Mucosa of stomach (tissue), 1 donor: ENCODE data around the gene SRPK1.

Source experiments
- H3K27me3 ChIP-seq: one replicate; pipeline ENCODE4 v1.7.0; 2013; ENCODE audit warnings: mild to moderate bottlenecking, low read length; ENCODE audit not compliant: control insufficient read depth, insufficient read depth
- H3K36me3 ChIP-seq: one replicate; pipeline ENCODE4 v1.7.0; 2013; ENCODE audit warnings: low read length; ENCODE audit not compliant: control insufficient read depth, insufficient read depth
- H3K4me1 ChIP-seq: one replicate; pipeline ENCODE4 v1.7.0; 2013; ENCODE audit warnings: mild to moderate bottlenecking, low read length; ENCODE audit not compliant: control insufficient read depth, insufficient read depth
- H3K4me3 ChIP-seq: one replicate; pipeline ENCODE4 v1.7.0; 2013; ENCODE audit warnings: low read length
- H3K9ac ChIP-seq: one replicate; pipeline ENCODE4 v1.7.0; 2013; ENCODE audit warnings: mild to moderate bottlenecking, low read length, moderate library complexity
- H3K9me3 ChIP-seq: one replicate; pipeline ENCODE4 v1.7.0; 2013; ENCODE audit warnings: mild to moderate bottlenecking, low read length, moderate library complexity; ENCODE audit not compliant: control insufficient read depth
- donor health status: Pancreatic carcinoma.

SRPK1 gene

DNA sequence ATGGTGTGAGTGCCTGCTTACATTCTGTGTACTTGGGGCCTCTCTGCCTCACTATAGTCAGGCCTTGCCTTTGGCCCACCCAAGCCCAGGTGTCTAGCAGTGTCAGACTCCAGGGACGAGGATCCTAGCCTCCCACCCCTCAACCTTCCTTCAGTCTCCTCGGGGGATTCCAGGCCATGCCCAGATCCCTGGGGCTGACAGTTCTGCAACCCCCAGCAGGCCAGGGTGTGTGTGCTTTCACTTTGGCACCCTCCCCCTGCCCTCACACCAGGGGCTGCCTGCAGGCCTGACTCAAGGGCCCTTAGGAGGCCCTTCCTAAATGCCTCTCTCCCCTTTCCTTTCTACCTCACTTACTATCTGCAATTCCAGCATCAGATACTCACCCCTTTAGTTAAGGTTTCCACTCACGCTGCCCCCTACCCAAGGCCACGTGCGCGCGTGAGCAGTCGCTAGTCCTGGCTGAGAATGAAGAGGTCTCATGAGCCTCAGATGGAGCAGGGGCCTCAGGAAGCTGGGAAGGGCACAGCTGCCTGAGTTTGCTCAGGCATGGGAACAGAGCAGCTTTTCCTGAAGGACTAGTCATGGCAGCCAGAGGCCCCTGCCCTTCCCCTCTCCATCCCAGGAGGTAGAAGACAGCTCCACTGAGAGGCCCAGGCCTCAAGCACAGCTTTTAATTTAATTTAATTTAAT, 122.9 kb downstream of the SRPK1 start:
- H3K9me3 ChIP-seq, result no peaks in the 10 kb centered on the region
- H3K9ac ChIP-seq, result no peak overlapping the region
- no peaks in the 10 kb centered on the region for H3K4me1 ChIP-seq
- no peaks in the 10 kb centered on the region for H3K27me3 ChIP-seq
- no peaks in the 10 kb centered on the region for H3K36me3 ChIP-seq
- H3K4me3 ChIP-seq, result no peak overlapping the region

DNA sequence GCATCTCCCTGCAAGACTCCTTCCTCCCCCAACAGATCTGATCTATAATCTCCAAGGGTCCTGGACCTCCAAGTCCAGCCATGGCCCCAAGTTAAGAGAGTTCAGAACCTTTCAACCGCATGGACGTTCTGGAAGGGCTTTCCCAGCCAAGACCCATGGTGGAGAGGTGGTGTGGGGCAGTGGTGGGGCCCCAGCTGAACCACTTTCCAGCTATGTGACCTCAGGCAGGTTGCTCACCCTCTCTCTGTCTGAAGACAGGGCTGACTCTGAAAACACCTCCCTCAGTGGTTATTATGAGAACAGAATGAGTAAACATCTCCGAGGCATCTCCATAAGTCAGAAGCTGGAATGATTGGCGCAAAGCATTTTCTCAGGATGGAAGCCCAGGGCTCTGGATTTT, 124.7 kb downstream of the SRPK1 start:
- no peaks in the 10 kb centered on the region for H3K4me1 ChIP-seq
- no peak overlapping the region for H3K4me3 ChIP-seq
- no peaks in the 10 kb centered on the region for H3K36me3 ChIP-seq
- no peak overlapping the region for H3K9ac ChIP-seq
- no peaks in the 10 kb centered on the region for H3K9me3 ChIP-seq
- H3K27me3 ChIP-seq, result no peaks in the 10 kb centered on the region

DNA sequence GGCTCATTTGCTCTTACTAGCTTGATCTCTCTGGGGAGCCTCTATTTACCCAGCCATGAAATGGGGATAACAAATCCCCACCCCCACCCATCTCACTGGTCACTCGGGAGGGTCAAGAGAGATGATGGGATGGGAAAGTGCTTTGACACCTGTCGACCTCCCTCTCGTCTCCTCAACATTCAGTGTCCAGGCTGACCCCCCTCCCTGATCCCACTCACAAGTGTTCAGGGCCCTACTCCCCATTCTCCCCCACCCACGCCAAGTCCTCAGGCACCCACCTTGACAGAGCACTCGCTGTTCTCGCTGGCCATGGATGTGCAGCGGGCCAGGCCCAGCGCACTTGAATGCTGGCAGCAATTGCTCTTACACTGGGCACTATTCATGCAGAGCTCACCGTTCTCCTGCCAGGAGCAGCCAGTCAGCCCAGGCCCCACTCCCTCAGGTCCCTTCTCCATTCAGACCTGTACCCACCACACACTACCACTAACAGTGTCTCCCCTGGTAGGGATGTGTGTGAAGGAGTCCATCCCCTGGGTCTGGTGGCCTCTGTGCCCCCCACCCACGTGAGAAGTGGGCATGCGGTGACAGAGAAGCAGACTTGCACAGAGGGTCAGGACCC, 125.3 kb downstream of the SRPK1 start:
- H3K36me3 ChIP-seq, result no peaks in the 10 kb centered on the region
- no peaks in the 10 kb centered on the region for H3K9me3 ChIP-seq
- no peak overlapping the region for H3K9ac ChIP-seq
- no peak overlapping the region for H3K4me3 ChIP-seq
- no peaks in the 10 kb centered on the region for H3K27me3 ChIP-seq
- H3K4me1 ChIP-seq, result no peaks in the 10 kb centered on the region

DNA sequence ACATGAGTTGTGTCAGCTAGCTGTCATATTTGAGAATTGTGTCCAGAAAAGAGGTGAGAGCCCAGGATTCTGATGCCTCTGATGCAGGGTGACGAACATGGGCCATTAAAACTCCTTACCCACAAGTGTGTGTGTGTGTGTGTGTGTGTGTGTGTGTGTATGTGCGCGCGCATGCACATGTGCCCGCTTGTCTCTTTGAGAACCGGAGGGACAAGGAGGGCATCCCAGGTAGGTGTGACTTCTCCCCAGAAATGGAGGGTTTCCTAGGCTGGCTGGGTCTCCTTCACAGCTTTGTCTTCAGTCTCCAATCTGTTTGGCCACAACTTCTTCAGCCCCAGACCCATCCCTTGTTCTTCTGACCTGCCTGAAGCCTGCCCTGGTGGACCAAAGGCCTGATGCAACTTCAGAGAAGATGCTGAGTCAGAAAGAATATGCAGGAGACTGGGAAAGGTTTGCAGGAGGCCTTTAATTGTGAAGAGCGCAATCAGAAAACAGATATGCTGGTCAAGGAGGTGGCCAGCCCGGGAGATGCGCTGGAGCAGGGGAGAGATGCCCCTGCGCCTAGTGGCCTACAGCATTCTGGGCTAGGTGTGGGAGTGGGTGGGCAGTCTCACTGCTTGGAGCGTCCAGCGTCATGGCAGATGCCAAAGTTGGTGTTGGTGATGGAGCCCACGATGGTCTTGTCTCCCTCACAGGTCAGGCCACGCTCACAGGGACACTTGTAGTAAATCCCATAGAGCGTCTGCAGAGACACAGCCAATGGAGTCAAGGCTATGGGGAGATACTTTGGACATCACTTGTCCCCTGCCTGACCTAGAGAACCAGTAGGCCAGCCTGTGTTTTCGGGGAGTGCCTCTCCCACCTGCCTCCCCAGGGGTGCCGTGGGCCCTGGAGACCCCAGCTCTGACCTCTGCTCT, 126.1 kb downstream of the SRPK1 start:
- H3K9ac ChIP-seq, result no peak overlapping the region
- H3K9me3 ChIP-seq, result no peaks in the 10 kb centered on the region
- no peaks in the 10 kb centered on the region for H3K36me3 ChIP-seq
- H3K27me3 ChIP-seq, result no peaks in the 10 kb centered on the region
- no peaks in the 10 kb centered on the region for H3K4me1 ChIP-seq
- no peak overlapping the region for H3K4me3 ChIP-seq

DNA sequence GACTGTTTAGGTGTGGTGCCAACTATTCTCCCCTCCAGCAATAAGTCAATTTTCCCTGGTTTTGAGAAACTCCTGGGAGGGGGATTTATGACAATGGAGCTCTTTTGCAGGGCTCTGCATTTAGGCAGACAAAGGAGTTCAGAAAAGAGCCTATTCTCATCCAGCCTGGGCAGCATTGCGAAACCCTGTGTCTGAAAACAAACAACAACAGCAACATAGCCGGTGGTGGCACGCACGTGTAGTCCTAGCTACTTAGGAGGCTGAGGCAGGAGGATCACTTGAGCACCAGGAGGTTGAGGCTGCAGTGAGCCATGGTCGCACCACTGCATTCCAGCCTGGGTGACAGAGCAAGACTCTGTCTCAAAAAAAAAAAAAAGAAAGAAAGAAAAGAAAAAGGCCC, 130.2 kb downstream of the SRPK1 start:
- Histone ChIP-seq H3K4me1 (no peaks in the 10 kb centered on the region), H3K27me3 (peaks cover 33% of the 10 kb centered on the region), H3K9me3 (no peaks in the 10 kb centered on the region), H3K4me3 (no peak overlapping the region), H3K36me3 (no peaks in the 10 kb centered on the region), H3K9ac (no peak overlapping the region)

DNA sequence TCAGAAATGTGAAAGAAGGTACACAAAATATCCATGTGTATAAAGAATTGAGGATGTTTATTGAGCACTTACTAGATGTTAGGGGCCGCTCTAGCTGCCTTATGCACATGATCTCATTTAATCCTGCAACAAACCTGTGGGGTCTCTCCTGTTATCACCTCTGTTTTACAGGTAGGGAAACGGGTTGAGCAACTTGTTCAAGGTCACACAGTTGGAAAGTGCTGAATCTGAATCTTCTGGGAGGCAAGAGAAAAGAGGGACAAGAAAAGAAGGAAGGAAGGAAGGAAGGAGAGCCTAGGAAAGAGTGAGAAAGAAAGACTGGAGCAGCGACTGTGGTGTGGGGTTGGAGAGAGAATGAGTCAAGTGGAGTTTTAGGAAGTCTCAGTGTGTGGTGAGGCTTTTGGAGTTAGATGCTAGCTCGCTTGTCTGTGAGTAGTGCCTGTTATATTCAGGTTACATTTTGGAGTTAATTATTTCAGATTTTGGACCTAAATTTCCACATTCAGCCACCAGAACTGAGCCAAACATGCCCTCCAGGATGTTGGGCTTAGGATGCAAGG, 132.4 kb downstream of the SRPK1 start:
- Histone ChIP-seq H3K9ac (no peak overlapping the region), H3K27me3 (peaks cover 33% of the 10 kb centered on the region)

DNA sequence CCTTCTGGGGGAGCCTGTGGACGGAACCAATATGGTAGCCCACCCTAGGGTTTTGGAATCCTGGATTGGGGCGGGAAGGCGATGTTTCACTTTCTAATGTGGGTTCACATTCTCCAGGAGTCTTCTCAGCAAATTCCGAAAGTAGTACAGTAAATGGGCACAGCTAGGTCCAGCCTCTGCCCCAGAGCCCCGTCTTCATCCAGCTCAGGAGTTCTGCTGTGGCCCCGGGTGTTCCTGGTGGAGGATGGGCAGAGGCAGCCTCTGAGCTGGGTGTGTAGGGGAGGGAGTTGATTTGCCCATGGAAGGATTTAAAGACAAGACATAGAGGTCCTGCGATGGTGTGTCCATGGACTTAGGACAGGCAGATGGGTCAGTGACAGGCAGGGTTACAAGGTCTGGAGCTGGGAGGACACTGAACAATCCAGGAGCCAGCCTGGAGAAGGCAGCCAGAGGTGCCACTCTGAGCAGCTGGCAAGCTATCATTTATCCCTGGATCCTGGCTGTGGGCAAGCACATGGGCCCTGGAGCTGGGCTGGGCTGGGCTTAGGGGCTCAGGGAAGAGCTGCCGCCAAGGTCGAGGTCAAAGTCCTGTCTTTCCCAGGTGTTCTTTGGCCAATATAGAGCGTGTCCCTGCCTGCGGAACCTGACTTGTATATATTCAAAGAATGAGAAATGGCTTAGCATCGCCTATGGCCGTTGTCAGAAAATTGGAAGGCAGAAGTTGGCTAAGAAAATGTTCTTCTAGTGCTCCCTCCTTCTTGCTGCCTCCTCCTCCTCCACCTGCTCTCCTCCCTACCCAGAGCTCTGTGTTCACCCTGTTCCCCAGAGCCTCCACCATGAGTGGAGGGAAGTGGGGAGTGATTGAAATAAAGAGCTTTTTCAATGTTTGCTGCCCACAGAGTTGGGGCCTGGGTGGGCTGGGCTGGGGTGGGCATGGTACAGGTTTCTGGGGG, 133.4 kb downstream of the SRPK1 start:
- Histone ChIP-seq H3K4me3 (no peak overlapping the region), H3K9ac (no peak overlapping the region), H3K27me3 (peaks cover 33% of the 10 kb centered on the region), H3K4me1 (no peaks in the 10 kb centered on the region), H3K9me3 (no peaks in the 10 kb centered on the region), H3K36me3 (no peaks in the 10 kb centered on the region)

More for the DNA sequence above, 132.4 kb downstream of the SRPK1 start:
- H3K4me1 ChIP-seq, result no peaks in the 10 kb centered on the region
- no peak overlapping the region for H3K4me3 ChIP-seq
- no peaks in the 10 kb centered on the region for H3K36me3 ChIP-seq
- H3K9me3 ChIP-seq, result no peaks in the 10 kb centered on the region

DNA sequence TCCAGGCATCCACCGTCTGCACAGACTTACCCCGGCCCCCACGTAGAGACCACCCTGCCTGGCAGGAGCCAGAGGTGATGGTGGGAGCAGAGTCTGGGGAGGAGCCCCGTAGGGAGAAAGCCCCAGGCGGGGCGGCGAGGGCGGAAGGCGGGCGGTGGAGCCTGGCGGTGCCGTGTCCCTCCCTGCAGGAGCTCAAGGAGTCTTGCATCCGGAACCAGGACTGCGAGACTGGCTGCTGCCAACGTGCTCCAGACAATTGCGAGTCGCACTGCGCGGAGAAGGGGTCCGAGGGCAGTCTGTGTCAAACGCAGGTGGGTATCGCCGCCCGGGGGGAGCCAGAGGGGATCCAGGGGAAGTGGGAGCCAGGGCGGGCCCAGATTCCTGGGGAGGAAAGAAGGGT, 134.1 kb downstream of the SRPK1 start:
- Histone ChIP-seq H3K9ac (no peak overlapping the region), H3K9me3 (no peaks in the 10 kb centered on the region), H3K36me3 (no peaks in the 10 kb centered on the region), H3K27me3 (peaks cover 33% of the 10 kb centered on the region), H3K4me1 (no peaks in the 10 kb centered on the region), H3K4me3 (no peak overlapping the region)

DNA sequence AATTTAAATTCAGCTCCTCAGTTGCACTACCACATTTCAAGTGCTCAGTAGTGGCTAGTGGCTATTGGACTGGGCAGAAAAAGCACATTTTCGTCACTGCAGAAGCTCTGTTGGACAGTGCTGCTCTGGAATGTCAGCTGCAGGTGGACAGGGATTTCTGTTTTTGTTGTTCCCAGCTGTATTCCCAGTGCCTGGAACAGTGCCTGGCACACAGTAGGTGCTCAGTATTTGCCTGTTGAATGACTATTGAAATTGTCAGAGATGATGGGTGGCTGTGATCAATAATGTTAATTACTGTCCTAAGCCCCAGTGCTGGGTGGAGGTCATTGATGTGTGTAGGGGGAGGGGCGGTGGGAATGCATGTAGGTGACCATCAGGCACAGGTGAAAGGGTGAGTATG, 134.6 kb downstream of the SRPK1 start:
- Histone ChIP-seq H3K4me3 (no peak overlapping the region), H3K9me3 (no peaks in the 10 kb centered on the region), H3K27me3 (peaks cover 33% of the 10 kb centered on the region), H3K4me1 (no peaks in the 10 kb centered on the region), H3K36me3 (no peaks in the 10 kb centered on the region), H3K9ac (no peak overlapping the region)

DNA sequence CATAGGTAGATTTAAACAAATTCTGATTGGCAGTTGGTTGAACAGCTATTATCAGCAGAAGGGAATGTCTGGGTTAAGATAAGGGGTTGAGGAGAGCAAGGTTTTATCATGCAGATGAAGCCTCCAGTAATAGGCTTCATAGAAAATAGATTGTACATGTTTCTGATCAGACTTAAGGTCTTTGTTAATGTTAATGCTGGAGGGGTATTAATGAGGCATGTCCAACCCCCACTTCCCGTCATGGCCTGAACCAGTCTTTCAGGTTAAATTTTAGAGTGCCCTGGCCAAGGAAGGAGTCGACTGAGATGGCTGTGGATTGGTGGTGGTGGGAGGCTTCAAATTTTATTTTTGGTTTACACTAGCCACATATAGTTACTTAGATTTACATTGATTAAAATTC, 136.7 kb downstream of the SRPK1 start:
- H3K4me1 ChIP-seq, result no peaks in the 10 kb centered on the region
- peaks cover 31% of the 10 kb centered on the region for H3K27me3 ChIP-seq
- H3K9ac ChIP-seq, result no peak overlapping the region
- H3K36me3 ChIP-seq, result no peaks in the 10 kb centered on the region
- H3K4me3 ChIP-seq, result no peak overlapping the region
- no peaks in the 10 kb centered on the region for H3K9me3 ChIP-seq
